Measurements from ENCODE around the gene RPS6KA3. TPM values are rescaled to one million over a fixed set of nuclear protein-coding genes. Genes with fewer than 3 reads are reported as not detected.

The RPS6KA3 gene
- total and polyA plus RNA-seq, 2 of the 8 experiments (the other 6 are each of a cell fraction or from before 2014, with no cell fraction given) = 7.1 to 13.0 TPM

DNA sequence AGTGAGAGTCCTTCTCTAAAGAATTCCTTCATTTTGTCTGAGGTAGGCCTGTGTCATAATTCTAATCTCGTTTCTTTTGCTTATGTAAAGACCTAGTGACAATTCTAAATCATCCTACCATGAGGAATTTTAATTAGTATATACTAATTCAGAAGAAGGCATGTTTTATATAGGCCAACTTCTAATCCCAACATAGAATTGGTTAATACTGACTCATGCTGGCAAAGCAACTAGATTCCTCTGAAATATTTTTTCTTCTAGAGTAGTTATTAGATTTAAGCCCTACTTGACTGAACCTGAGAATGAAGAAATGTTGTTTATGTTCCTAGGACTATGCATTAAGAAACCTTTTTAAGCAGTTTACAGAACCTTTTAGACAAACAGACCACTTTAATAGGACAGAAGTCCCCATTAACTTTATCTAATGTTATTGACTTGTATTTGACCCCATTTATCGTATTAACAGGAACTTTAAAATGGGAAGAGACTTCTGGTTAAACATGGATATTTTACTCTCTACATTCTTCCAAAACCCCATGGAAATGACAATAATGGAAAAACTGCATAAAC, 69.0 kb downstream of the RPS6KA3 start:
- H2BK5ac ChIP-seq (ENCODE audit: low read depth, low read length) = no peak overlapping the region
- no peak overlapping the region for H2AFZ ChIP-seq (ENCODE audit: low read length)
- no peaks in the 10 kb centered on the region for H3K79me1 ChIP-seq (ENCODE audit: low read depth, low read length)
- no peak overlapping the region for H3K18ac ChIP-seq (ENCODE audit: extremely low read depth, low read length)
- WGBS, 2 experiments (ENCODE audit: extremely low coverage in 1 of 2, insufficient coverage in 1 of 2, insufficient read length in 1 of 2, insufficient replicate concordance in 2 of 2, low coverage in 1 of 2, low lambda C conversion rate in 2 of 2, missing lambda C conversion rate in 1 of 2) = 91% methylated on average over 2 of the region's 2 CpGs; no CpG with 5 or more reads in 1 of the 2 experiments
- H3K14ac ChIP-seq (ENCODE audit: insufficient read length) = no peak overlapping the region
- FAIRE-seq (no peak), DNase-seq (ENCODE audit: low read depth in 1 of 2, low spot score in 2 of 2) (no peak)
- no peak overlapping the region for H2BK20ac ChIP-seq (ENCODE audit: low read length)
- no peak overlapping the region for H2BK15ac ChIP-seq (ENCODE audit: low read length)
- H3K4me1 ChIP-seq (replicated peaks in 1 of 4; ENCODE audit: control insufficient read depth in 3 of 4, insufficient read depth in 4 of 4, low read length in 3 of 4) = no peaks in the 10 kb centered on the region
- no peak overlapping the region for H3K4me3 ChIP-seq (ENCODE audit: extremely low read depth in 1 of 4, insufficient read depth in 2 of 4, low read depth in 3 of 4, low read length in 4 of 4)
- H4K20me1 ChIP-seq (replicated peaks in 1 of 2; ENCODE audit: control insufficient read depth in 1 of 2, insufficient read depth in 2 of 2, low read length in 2 of 2) = no peaks in the 10 kb centered on the region
- H2BK120ac ChIP-seq (replicated peaks; ENCODE audit: low read depth, low read length) = no peak overlapping the region
- H2AK5ac ChIP-seq (ENCODE audit: low read depth, low read length) = no peak overlapping the region
- no peak overlapping the region for H3K27ac ChIP-seq (ENCODE audit: low read depth, low read length)
- no peaks in the 10 kb centered on the region for H3K23me2 ChIP-seq (ENCODE audit: low read depth, low read length)
- H4K5ac ChIP-seq (ENCODE audit: insufficient read length, low read depth, low read length) = no peak overlapping the region
- peaks cover 0 to 1% (median 0%) of the 10 kb centered on the region in 4 experiments; a peak in 1 of 8 replicates for H3K36me3 ChIP-seq (ENCODE audit: control insufficient read depth in 2 of 4, insufficient read depth in 4 of 4, low read length in 3 of 4)
- no peak overlapping the region for H3K4ac ChIP-seq (replicated peaks; ENCODE audit: insufficient read length, low read depth, low read length)
- POLR2A ChIA-PET (ENCODE audit: partially characterized antibody) = no interaction called here
- no peak overlapping the region for H4K91ac ChIP-seq (replicated peaks; ENCODE audit: insufficient read length, low read length)
- H2BK12ac ChIP-seq (ENCODE audit: low read depth, low read length) = no peak overlapping the region
- H3K79me2 ChIP-seq (ENCODE audit: control insufficient read depth in 1 of 2, insufficient read depth in 2 of 2, low read length in 2 of 2) = no peaks in the 10 kb centered on the region
- H3K9me3 ChIP-seq (ENCODE audit: insufficient read depth in 2 of 2, low read depth in 1 of 2, low read length in 1 of 2) = no peaks in the 10 kb centered on the region
- TF ChIP-seq CBX8 (IDR thresholded peaks at IDR 0.05; ENCODE audit: borderline replicate concordance, low read depth, low read length) (no peak), ASH2L (IDR thresholded peaks at IDR 0.05; ENCODE audit: low read length) (no peak)
- no peak overlapping the region for H3K56ac ChIP-seq (replicated peaks; ENCODE audit: insufficient read length, low read depth, low read length)
- no peak overlapping the region for H4K8ac ChIP-seq (ENCODE audit: extremely low read depth, insufficient read depth, low read length)
- no peak overlapping the region for H3K9ac ChIP-seq (replicated peaks in 1 of 4; ENCODE audit: extremely low read depth in 1 of 4, low read depth in 3 of 4, low read length in 3 of 4)
- no peak overlapping the region for H3K23ac ChIP-seq (ENCODE audit: insufficient read length)
- no peak overlapping the region for H3K4me2 ChIP-seq (ENCODE audit: insufficient read depth in 1 of 2, low read depth in 2 of 2, low read length in 2 of 2)
- CTCF ChIA-PET (ENCODE audit: partially characterized antibody) = no interaction called here
- H3K27me3 ChIP-seq (replicated peaks in 1 of 4; ENCODE audit: control insufficient read depth in 3 of 4, extremely low read depth in 1 of 4, insufficient read depth in 3 of 4, low read length in 3 of 4) = no peaks in the 10 kb centered on the region
